Mucosa of stomach (tissue), 1 donor: Measurements from ENCODE around the gene SLC12A8.

Experiments used
- H3K27me3 ChIP-seq: one replicate; pipeline ENCODE4 v1.7.0; 2013; ENCODE audit warnings: mild to moderate bottlenecking, low read length; ENCODE audit not compliant: control insufficient read depth, insufficient read depth
- H3K36me3 ChIP-seq: one replicate; pipeline ENCODE4 v1.7.0; 2013; ENCODE audit warnings: low read length; ENCODE audit not compliant: control insufficient read depth, insufficient read depth
- H3K4me1 ChIP-seq: one replicate; pipeline ENCODE4 v1.7.0; 2013; ENCODE audit warnings: mild to moderate bottlenecking, low read length; ENCODE audit not compliant: control insufficient read depth, insufficient read depth
- H3K4me3 ChIP-seq: one replicate; pipeline ENCODE4 v1.7.0; 2013; ENCODE audit warnings: low read length
- H3K9ac ChIP-seq: one replicate; pipeline ENCODE4 v1.7.0; 2013; ENCODE audit warnings: mild to moderate bottlenecking, low read length, moderate library complexity
- H3K9me3 ChIP-seq: one replicate; pipeline ENCODE4 v1.7.0; 2013; ENCODE audit warnings: mild to moderate bottlenecking, low read length, moderate library complexity; ENCODE audit not compliant: control insufficient read depth
- donor health status: Pancreatic carcinoma.

The SLC12A8 gene

GRCh38 chr3:125110876-125111480, 101.6 kb downstream of the SLC12A8 start:
- Histone ChIP-seq H3K4me3 (no peak overlapping the region), H3K9ac (no peak overlapping the region), H3K4me1 (peaks cover 4% of the 10 kb centered on the region), H3K27me3 (no peaks in the 10 kb centered on the region), H3K36me3 (no peaks in the 10 kb centered on the region), H3K9me3 (no peaks in the 10 kb centered on the region)

GRCh38 chr3:125110016-125110875, 102.3 kb downstream of the SLC12A8 start:
- Histone ChIP-seq H3K36me3 (no peaks in the 10 kb centered on the region), H3K4me1 (no peaks in the 10 kb centered on the region), H3K4me3 (no peak overlapping the region), H3K27me3 (no peaks in the 10 kb centered on the region), H3K9me3 (no peaks in the 10 kb centered on the region), H3K9ac (no peak overlapping the region)

- Histone ChIP-seq H3K27me3 (no peaks in the 10 kb centered on the region), H3K9me3 (no peaks in the 10 kb centered on the region), H3K36me3 (no peaks in the 10 kb centered on the region), H3K4me1 (no peaks in the 10 kb centered on the region), H3K9ac (no peak overlapping the region), H3K4me3 (no peak overlapping the region)
These were observed 103.0 kb downstream of the SLC12A8 start for GRCh38 chr3:125109536-125109925.

DNA sequence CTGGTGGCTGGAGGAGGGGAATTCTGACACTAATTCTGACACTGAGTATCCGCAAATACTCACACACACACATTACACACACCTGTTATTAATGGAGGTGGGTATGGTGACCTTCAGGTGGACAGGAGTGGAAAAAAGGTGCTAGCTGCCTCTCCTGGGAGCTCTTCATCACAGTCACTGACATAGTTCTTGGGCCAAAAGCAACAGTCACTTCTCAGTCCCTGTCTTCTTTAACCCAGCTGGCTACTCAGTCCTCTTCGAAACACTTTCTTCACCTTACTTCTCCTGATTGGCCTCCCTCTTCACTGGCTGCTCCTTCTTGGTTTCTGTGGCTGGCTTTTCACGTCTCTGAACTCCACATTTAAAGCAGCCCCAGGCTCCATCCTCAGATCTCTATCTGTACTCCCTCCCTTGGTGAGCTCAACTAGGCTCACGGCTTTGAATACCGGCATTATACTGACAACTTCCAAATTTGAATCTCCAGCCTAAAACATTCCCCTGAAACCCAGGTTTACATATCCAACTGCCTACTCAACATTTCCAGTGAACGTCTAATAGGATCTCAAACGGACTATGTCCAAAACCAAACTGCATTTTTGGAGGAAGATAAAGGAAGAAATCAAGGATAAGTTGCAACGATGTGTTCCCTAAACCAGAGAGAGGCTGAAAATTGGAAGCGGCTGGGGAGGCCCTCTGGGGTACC, 103.6 kb downstream of the SLC12A8 start:
- Histone ChIP-seq H3K36me3 (no peaks in the 10 kb centered on the region), H3K9me3 (no peaks in the 10 kb centered on the region), H3K4me1 (no peaks in the 10 kb centered on the region), H3K4me3 (no peak overlapping the region), H3K27me3 (no peaks in the 10 kb centered on the region), H3K9ac (no peak overlapping the region)

DNA sequence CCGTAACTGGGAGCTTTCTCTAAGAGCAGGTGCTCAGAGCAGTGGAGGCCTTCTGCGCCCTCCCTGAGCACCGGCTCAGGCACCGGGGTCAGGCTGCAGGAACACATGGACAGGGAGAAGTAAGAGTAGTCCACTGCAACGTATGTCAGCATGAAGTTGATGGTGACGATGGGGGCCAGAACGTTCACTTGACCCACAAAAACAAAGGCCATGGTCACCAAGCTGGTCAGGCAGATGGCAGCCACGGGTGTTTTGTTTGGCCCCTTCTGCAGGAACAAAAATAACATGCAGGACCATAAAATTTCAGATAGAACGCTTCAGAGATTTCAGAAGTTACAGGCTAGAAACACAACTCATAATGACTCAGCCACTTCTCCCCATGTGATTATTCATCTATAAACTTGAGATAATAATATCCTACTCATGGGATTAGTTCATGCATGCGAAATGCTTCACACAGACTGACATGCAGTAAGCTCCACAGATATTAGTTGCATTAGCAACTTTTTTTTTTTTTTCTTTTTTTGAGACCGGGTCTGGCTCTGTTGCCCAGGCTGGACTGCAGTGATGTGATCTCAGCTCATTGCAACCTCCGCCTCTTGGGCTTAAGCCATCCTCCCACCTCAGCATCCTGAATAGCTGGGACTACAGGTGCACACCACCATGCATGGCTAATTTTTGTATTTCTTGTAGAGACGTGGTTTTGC, 104.5 kb downstream of the SLC12A8 start:
- H3K9ac ChIP-seq: no peak overlapping the region
- no peaks in the 10 kb centered on the region for H3K36me3 ChIP-seq
- no peaks in the 10 kb centered on the region for H3K4me1 ChIP-seq
- no peaks in the 10 kb centered on the region for H3K9me3 ChIP-seq
- no peaks in the 10 kb centered on the region for H3K27me3 ChIP-seq
- H3K4me3 ChIP-seq: no peak overlapping the region

- Histone ChIP-seq H3K9ac (no peak overlapping the region), H3K9me3 (no peaks in the 10 kb centered on the region), H3K4me3 (no peak overlapping the region), H3K27me3 (no peaks in the 10 kb centered on the region), H3K36me3 (no peaks in the 10 kb centered on the region), H3K4me1 (no peaks in the 10 kb centered on the region)
These were observed 105.2 kb downstream of the SLC12A8 start for GRCh38 chr3:125107363-125107762.

- Histone ChIP-seq H3K36me3 (no peaks in the 10 kb centered on the region), H3K4me3 (no peak overlapping the region), H3K9ac (no peak overlapping the region), H3K27me3 (no peaks in the 10 kb centered on the region), H3K4me1 (no peaks in the 10 kb centered on the region), H3K9me3 (no peaks in the 10 kb centered on the region)
These were observed 107.4 kb downstream of the SLC12A8 start for GRCh38 chr3:125105116-125105515.

DNA sequence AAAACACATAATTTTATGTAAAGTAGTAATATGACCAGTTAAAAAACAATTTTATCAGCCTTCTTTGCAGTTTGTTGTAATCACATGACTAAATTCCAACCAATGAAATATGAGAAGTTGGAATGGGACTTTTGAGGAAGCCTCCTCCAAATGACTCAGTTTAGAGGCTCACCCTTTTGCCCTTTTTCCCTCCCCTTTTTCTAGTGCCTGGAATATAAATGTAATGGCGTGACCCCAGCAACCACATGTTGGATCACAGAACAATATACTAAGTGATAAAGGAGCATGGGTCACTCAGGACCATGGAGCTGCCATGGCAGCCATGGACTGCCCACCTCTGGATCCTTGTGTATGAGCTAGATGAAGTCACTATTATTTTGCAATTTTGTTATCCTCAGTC, 107.9 kb downstream of the SLC12A8 start:
- H3K9me3 ChIP-seq: no peaks in the 10 kb centered on the region
- no peaks in the 10 kb centered on the region for H3K36me3 ChIP-seq
- no peak overlapping the region for H3K9ac ChIP-seq
- no peak overlapping the region for H3K4me3 ChIP-seq
- no peaks in the 10 kb centered on the region for H3K27me3 ChIP-seq
- H3K4me1 ChIP-seq: no peaks in the 10 kb centered on the region

DNA sequence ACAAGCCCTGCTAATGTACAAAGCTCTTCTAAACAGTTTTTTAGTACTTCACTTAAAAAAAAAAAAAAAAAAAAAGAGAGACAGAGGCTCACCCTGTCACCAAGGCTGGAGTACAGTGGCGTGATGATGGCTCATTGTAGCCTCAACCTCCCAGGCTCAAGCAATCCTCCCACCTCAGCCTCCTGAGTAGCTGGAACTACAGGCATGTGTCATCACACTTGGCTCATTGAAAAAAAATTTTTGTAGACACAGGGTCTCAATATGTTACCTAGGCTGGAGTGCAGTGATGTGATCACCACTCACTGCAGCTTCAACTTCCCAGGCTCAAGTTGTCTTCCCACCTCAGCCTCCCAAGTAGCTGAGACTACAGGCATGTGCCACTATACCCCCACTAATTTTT, 109.1 kb downstream of the SLC12A8 start:
- Histone ChIP-seq H3K9me3 (no peaks in the 10 kb centered on the region), H3K36me3 (no peaks in the 10 kb centered on the region), H3K27me3 (no peaks in the 10 kb centered on the region), H3K4me1 (no peaks in the 10 kb centered on the region), H3K9ac (no peak overlapping the region), H3K4me3 (no peak overlapping the region)

DNA sequence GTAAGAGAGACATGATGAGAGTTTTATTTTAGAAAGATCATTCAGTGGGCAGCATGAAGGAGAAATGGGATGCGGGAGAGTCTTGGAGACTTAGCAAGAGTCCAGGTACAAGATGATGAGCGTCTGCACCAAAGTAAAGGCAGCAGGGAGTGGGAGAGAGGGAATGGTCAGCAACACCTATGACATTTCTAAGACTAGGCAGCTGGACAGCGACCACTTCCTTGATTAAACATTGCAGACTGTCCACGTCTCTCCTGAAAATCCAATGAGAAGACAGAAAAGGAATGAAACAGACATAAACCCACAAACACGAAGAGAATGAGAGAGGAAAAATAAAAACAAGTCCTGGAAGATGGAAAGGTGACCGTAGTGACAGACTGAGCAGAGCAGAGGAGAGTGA, 110.1 kb downstream of the SLC12A8 start:
- Histone ChIP-seq H3K9me3 (no peaks in the 10 kb centered on the region), H3K4me3 (no peak overlapping the region), H3K9ac (no peak overlapping the region), H3K27me3 (no peaks in the 10 kb centered on the region), H3K4me1 (no peaks in the 10 kb centered on the region), H3K36me3 (no peaks in the 10 kb centered on the region)

DNA sequence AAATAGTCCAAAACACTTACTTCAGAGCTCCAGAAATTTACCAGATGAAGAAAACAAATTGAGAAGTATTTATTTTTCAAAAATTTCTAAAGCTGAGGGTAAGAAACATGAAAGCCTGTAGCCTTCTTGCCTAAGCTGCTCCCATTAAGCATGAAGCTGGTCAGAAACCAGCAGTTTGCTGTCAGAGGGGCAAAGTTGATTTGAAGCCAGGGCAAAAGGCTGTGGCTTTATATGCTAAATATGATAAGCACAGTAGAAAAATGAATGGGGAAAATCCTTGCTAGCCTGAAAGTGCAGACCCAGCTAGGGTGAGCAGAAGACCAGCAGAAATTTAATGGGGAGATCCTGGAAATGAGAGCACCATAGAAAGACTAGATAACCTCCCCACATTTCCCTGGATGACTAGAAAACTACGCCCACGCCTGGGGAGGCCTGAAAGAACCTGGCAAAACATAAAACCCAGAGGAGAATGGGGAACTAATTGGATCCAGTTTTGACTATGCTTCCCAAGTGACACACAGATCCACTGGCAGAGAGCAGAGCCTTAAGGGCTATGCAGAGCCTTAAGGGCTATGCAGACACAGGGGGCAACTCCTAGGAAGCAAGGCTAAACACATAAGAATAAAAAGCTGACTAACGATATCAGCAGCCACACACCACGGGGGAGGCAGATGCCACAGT, 113.8 kb downstream of the SLC12A8 start:
- Histone ChIP-seq H3K9me3 (no peaks in the 10 kb centered on the region), H3K27me3 (no peaks in the 10 kb centered on the region), H3K4me3 (no peak overlapping the region), H3K9ac (no peak overlapping the region), H3K36me3 (no peaks in the 10 kb centered on the region), H3K4me1 (no peaks in the 10 kb centered on the region)
